GM18909 (cell line): Measurements from ENCODE around the gene NTHL1.

Experiments used
- ATAC-seq: cut with Tn5 transposase; IDR thresholded peaks from one replicate; pipeline ENCODE4 v1.9.1; 2021; ENCODE audit warnings: mild to moderate bottlenecking; ENCODE audit not compliant: unreplicated experiment, poor library complexity

Gene NTHL1

DNA sequence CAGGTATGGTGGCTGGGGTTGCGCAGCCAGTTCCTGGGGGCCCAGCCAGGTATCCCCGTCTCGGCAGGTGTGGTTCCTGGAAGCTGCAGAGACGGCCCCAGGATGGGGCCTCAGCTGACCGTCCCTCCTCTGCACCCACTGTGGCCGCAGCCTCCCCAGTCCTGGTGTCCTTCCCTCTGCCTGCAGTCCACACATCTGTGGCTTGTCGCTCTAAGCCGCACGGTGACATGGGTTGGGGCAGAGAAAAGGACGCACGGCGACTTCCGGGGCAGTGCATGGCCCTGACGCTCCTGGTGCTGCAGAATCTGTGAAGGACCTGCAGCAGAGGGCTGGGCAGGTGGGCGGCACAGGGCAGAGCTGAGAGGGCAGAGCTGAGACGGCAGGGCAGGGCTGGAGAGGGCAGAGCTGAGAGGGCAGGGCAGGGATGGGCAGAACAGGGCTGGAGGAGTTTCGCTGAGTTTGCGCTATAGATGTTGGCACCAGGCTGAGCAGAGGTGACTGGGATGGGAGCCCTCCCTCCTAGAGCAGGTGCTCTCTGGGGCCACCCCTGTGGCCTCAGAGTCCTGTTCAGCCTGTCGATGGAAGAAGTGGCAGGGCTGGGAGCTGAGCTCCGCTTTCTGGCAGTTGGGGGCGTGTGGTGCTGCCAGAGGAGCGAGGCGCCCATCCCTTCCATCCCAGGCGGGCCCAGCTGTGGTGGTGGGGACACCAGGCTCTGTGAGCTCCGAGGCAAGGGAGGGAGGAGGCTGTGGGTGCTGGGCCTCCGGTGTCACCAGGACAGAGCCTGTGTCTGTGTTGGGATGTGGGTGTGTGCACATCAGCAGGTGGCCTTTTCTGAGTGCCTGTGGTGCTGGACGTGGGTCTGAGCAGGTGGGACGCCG, 23.2 kb upstream of the NTHL1 start:
- no peak for ATAC-seq

DNA sequence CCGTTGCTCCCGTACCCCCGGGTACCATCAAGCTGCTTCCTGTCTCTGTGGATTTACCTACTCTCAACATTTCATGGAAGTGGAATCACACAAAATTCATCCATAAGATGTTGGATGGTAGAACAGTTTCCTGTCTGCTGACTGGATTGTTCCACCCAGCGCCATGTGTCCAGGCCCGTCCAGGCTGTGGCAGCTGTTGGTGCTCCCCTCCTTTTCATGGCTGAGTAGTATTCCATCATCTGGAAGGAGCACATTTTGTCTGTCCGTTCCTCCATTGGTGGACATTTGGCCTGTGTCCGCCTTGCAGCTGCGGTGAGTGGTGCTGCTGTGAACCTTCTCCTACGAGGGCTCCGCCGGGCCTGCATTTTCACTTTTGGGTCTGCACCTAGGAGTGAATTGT, 18.5 kb upstream of the NTHL1 start:
- no peak for ATAC-seq

DNA sequence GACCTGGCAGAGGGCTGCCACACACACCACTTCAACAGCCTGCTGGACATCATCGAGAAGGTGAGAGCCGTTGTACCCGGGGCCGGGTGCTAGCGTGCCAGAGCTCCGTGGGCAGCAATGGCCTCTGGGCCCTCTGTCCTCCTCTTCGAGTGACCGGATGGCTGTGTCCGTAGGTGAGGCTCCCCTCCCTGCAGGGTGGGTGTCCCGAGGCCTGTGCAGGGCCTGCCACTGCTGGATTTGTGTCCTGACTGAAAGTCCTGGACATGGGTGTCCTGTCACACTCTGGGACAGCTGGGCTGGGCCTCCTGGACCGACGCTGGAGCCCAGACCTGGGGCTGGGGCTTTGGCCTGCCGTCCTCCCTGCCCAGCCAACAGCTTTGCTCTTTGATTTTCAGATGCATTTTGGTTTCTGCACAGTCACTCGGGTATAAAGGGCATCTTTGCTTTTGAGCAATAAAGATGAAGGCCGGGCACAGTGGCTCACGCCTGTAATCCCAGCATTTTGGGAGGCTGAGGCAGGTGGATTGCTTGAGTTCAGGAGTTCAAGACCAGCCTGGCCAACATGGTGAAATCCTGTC, 16.8 kb upstream of the NTHL1 start:
- no peak for ATAC-seq

DNA sequence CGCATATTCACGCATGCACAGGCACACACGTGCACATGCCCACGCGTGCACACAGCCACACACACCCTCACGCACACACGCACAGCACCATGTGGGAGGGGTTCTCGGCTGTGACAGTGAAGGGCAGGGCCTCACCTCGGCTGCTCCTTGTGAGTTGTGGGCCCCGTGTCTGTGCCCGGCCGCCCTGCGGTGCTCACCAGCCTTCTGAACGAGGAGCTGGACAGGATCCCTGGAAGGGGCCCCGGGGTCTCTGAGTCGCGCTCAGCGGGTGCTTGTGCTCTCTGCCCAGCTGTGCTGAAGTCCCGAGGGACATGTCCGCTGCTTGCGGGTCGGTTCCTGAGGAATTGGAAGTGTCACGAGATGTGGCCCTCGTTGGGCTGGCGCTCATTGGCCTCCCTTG, 16.2 kb upstream of the NTHL1 start:
- ATAC-seq: no peak

DNA sequence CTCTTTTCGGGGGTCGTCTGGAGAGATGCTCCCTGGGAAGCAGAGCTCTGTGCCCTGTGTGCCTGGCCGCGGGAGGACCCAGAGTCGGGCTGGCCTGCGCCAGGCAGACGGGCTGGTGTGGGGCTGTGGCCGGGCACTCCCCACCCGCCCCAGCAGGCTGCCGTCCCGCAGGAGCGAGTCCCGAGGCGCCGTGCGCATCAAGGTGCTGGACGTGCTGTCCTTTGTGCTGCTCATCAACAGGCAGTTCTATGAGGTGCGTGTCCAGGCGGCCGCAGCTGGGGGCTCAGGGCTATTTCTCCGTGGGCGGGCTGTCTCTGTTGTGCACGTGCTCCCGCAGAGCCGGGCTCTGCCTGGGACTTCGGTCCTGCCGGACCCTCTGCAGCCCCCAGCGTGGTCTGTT, 15.2 kb upstream of the NTHL1 start:
- ATAC-seq: no peak

DNA sequence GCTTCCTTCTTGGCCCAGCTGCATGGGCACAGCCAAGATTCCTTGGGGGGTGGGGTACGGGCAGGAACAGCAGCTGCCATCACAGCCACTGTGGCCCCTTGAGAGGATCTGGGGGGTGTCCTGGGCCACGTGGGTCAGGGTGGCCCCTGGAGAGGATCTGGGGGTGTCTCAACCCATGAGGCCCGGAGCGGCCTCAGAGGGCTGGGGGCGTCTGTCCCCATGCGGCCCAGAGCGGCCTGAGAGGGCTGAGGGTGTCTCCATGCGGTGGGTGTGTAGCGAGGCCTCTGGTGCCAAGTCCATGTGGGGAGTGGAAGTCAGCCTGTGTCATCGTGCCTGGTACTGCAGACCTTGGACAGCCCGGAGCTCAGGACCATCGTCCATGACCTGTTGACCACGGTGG, 13.9 kb upstream of the NTHL1 start:
- ATAC-seq: no peak

DNA sequence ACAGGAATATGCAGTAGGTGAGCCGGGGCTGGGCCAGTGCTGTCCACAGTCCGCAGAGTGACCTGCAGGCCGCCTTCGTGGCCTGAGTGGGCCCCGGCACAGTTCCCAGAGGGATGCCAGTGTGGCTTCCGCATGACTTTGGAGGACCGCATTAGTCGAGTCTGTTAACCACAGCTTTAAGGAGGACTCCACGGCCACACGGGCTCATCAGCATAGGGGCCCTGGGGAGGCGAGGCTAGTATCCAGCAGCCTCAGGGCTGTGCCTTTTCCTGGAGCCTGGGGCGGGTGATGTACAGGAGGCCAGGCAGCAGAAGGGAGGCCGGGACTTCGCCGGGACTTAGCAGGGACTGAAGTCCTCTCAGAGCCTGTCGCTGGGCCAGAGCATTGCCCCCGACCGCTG, 13.4 kb upstream of the NTHL1 start:
- ATAC-seq: no peak

DNA sequence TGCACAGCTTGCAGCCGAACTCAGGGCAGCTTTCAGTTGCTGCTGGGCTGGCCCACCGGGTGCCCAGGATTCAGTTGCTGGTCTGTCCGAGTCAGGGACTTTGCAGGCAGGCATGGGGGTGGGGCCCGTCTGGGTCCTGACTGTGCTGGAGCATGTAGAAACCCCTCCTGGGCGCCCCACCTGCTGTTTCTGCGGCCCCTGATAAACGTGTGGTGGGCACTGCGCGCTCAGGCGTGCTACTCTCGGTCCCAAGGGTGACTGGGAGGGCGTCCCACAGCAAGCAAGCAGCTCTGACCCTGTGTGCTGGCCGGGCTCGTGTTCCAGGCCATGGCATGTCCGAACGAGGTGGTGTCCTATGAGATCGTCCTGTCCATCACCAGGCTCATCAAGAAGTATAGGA, 12.7 kb upstream of the NTHL1 start:
- no peak for ATAC-seq

DNA sequence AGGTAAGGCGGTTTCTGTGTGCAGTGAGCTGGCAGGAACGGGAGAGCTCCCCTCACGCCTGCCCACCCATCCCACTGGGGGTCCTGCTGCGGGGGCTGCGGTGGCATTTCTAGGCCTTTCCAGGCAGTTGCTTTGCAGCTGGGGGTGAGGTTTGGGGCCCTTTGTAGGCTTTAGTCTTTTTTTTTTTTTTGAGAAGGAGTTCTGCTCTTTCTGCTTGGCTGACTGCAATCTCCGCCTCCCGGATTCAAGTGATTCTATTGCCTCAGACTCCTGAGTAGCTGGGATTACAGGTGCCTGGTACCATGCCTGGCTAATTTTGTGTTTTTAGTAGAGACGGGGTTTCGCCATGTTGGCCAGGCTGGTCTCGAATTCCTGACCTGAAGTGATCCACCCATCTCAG, 11.2 kb upstream of the NTHL1 start:
- no peak for ATAC-seq

DNA sequence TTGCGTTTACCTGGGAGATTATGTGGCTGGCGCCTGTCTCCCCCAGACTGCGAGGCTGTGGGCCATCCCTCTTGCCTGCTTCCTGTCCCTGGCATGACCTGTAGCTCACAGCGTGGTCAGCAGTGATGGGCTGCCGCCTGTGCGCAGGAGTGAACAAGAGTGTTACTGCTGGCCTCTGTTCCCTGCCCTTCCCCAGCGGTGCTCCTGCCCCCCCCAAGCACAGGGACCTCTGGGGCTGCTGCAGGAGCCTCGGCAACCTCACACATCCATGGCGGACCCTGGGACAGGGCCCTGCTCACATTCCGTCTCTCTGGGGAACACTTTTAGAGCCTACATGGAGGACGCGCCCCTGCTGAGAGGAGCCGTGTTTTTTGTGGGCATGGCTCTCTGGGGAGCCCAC, 10.8 kb upstream of the NTHL1 start:
- no peak for ATAC-seq

DNA sequence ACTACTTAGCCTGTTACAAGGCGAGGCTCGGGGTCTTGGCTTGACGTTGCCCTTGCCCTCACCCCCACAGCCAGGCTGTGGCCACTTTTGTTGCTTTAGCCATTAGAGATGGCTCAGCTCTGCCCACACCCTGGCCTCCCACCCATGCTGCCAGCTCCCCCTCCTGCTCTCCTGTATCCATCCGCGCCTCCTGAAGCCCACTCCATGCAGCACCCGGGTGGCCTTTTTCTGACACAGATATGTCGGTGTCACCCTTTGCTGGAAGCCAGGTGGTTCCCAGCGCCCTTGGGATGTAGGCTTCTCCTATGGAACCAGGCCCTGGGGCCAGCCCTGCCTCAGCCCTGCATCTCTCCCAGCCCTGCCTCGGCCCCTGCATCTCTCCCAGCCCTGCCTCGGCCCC, 9.8 kb upstream of the NTHL1 start:
- no peak for ATAC-seq

DNA sequence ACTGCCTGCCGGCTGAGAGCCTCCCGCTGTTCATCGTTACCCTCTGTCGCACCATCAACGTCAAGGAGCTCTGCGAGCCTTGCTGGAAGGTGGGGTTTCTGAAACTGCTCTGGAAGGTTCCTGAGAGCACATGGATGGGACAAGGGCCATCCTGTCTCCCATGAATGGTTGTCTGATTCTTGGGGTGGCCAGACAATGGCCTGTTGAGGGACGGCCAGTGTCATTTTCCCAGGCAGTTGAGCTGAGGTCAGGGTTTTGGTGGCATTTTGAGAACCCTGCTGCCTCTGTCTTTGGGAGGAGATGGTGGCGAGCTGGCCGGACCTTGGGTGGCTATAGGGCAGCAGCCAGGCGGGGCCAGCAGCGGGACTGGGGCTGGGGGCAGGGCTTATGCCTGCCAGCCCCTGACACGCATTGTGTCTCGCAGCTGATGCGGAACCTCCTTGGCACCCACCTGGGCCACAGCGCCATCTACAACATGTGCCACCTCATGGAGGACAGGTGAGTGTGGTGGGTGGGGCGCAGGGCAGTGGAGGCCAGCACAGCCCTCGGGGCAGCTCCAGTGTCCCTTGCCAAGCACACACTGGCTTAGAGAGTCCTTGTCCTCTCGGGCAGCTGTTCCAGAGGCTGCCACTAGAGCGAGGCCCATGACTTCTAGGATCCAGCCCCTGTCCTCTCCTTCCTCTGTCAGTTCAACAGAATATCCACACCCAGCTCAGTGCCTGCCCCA, 9.2 kb upstream of the NTHL1 start:
- ATAC-seq: no peak

DNA sequence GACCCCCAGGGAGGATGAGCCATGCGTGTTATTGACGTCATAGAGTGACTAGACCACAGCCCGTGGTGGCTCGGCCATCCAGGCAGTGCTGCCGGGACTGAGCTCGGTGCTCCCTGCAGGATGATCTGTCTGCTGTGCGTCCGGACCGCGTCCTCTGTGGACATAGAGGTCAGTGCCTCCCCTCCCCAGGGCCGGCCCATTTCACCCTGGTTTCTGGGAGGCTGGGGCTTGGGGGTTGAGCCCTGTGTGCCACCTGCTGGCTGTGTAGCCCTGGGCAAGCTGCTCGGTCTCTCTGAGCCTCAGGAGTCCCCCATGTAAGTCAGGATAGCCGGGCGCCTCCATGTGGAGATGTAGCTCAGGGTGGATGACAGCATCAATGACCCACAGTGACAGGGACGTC, 8.4 kb upstream of the NTHL1 start:
- ATAC-seq: no peak

DNA sequence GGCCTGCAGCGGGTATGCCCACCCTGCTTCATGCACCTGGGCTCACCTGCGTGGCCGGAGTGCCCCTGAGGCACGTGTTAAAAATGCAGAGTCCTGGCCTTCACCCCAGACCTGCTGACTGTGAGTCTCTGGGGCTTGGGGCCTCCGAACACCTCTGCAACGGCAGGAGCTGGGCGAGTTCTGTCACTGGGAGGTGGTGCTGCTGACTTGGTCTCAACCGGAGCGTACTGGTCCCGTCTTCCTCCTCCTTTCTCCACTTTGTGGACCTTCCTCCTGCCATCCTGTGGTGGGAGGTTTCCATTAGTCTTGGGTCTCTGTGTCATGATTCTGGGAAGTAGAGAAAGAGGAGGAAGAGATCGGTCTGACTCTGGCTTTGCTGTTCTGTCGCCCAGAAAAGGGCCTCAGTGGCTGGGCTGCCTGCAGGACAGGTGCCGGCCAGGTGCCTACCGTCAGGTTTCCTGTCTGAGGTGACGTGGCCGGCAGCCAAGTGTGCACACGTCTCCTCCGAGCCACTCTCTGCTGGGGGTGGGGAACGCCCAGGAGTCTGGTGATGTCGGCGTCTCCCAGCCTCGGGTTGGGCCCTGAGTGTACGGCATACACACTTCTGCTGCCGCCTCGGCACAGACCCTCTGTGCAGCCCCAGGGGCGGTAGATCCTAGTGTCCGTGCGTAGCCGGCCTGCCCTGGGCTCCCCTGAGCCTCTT, 7.1 kb upstream of the NTHL1 start:
- ATAC-seq: no peak

DNA sequence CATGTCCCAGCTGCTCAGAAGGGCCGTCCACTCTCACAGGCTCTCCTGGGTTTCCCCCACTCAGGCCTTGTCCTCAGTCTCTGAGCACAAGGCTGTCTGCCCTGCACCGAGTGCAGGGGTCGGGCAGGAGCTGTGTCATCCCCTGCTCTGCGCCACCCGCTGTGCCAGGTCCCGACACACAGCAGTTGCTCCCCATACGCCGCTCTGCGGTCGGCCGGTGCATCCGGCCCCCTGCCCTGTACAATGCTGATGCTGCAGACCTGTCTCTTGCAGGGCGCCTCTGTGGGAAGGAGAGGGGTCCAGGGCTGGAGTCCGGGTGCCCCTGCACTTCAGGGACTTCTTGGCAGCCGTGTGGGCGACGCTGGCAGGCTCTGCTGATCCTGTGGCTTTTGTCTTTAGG, 6.3 kb upstream of the NTHL1 start:
- no peak for ATAC-seq

DNA sequence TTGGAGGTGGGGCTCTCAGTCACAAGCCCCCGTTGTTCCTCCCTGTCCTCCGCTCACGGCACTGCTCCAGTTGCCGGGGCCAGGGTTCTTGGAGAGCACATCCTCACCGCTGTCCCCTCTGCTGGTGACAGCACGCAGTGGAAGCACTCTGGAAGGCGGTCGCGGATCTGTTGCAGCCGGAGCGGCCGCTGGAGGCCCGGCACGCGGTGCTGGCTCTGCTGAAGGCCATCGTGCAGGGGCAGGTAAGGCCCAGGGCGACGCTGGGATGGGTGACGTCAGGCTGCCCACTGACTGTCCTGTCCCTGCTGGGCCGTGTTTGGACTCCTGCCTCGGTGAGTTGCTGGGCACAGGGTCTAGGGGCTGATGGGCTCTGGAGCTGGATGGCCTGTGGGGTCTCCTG, 5.6 kb upstream of the NTHL1 start:
- no peak for ATAC-seq

DNA sequence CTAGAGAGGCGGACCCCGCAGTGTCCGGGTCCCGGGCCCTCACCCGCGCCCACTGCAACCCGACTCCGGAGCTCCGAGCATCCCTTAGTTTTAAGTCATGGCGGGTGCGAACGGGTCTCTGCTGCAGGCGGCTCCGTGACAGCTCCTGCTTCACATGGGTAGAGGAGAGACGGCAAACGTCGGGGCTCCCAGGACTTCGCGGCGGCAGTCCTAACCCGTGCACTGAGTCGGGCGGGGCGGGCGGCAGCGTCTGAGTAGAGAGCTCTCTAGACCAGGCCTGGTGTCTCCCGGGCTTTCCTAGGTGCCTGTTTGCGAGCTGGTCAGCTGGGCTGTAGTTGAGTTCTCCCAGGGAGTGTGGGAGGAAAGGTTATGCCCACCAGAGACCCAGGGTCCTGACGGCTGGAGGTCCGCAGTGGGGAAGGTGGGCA, 496 bp upstream of the NTHL1 start:
- no peak for ATAC-seq

DNA sequence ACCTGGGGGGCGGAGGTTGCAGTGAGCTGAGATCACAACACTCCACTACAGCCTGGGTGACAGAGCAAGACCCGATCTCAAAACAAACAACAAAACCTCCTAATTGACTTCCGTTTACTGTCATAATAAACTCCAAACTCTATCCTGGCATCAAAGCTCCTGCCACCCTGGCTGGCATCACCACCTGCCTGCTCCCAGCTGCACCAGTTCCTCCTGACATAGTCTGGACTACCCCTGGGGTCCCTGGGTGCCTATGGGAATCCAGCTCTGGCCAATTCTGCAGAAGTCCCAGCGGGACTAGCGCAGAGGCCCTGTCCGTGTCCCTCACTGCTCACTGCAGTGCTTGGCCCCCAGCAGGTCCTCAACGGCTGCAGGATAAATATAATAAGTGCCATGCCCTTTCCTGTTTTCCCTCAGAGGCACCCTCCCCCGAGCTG, 723 bp downstream of the NTHL1 start:
- ATAC-seq: no peak

DNA sequence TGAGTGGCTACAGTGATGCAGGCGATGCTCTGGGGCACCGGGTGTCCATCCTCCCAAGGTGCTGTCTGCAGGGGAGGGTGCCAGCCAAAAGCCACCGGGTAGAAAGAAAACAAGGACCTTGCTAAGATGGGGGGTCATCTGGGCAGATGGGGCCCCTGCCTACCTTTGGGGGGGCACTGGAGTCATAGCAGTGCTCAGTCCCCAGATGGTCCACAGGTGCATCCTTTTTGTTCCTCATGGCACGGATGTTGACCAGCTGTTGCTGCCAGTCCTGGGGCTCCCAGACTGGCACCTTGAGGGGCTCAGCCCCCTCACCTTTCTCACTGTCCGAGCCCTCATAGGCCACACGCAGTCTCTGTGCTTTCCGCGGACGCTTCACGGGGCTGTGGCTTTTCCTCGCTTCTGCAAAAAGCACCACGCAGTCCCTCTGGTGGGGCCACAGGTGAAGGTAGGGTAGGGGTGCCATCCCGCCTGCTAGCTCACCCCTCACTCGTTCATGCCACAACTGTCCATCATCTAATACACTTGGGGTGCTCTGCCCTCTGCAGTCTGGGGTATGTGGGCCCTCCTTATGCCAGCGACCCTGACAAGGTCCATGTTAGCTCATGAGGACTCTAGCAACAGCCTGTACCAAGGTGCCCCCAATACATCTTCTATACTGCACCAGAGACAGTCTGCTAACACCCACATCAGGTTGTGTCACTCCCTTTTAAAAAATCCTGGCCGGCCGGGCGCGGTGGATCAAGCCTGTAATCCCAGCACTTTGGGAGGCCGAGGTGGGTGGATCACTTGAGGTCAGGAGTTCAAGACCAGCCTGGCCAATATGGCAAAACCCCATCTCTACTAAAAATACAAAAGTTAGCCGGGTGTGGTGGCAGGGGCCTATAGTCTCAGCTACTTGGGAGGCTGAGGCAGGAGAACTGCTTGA, 1.4 kb downstream of the NTHL1 start:
- no peak for ATAC-seq

DNA sequence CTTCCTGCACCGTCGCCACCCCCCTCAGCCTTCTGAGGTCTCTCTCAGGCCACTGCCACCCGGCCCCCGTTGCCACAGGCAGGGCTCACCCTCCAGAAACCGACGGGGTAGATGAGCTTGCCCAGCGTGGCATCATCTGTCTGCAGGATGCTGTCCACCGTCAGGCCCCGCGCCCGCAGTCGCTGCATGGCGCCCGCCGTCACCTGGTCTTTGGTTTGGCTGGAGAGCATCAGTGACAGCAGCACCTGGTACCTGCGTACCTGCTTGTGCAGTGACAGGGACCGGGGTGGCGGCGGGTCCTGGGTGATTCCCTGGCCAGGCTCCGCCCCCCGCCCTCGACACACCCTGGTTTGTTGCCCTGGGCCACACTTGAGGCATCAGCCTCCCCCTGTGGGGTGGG, 3.1 kb downstream of the NTHL1 start:
- ATAC-seq: no peak
